ENCODE data around the gene EFEMP1. TPM values are rescaled to one million over a fixed set of nuclear protein-coding genes. Genes with fewer than 3 reads are reported as not detected.
A peak's percentile ranks its signal among the peaks of the same experiment; 100 is the strongest.

EFEMP1 gene
- total RNA-seq, 1 experiment from 2014 or later, result 9.4 TPM

DNA sequence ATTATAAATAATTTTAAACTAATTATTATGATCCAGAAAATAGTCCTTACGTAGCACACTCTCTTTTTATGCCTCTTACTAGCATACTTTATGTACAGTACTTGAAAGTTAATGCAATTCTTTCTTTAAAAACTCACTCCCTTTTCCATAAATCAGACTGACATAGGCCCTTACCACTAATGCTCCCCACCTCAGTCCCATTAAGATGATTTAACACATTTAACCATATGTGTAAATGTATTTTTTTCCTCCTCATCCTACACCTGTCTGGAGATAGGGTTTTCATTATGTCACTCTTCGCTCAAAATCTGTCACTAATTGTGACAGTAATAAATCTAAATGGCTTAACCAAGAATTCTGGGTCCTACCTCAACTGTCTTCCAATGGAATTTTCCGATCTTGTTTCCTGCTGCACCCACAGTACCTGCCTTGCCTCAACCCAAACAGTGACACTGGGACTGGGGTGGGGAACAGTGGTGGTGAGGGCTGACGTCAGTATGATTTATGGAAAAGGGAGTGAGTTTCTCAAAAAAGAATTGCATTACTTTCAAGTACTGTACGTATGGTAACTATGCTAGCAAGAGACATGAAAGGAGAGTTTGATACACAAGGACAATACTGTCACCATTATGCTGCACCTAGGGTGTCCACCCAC, 25.1 kb downstream of the EFEMP1 start:
- no peak overlapping the region for H3K4me3 ChIP-seq (ENCODE audit: insufficient read depth, low read depth, low read length)
- no peaks in the 10 kb centered on the region for H3K27me3 ChIP-seq (ENCODE audit: control insufficient read depth, insufficient read depth, low read length)
- DNase-seq, result no peak
- no peaks in the 10 kb centered on the region for H3K36me3 ChIP-seq (replicated peaks; ENCODE audit: control insufficient read depth, insufficient read depth, low read length)

DNA sequence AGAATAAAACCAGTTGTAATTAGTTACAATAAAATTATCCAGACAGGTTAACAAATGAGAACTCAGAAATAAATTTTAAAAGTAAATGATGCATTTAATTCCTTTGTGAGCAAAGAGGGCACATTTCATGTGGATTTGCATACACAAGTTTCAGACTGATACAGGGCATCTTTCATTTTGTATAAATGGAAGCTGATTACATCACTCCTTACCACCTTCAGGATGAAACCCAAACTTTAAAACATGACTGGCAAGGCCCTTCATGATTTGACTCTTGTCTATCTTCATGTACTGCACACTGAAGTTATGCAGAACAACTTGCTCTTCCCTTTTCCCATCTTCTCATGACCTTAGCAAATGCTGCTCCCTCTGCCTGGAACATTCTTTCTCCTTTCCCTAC, 26.9 kb downstream of the EFEMP1 start:
- Histone ChIP-seq H3K27me3 (ENCODE audit: control insufficient read depth, insufficient read depth, low read length) (no peaks in the 10 kb centered on the region), H3K36me3 (replicated peaks; ENCODE audit: control insufficient read depth, insufficient read depth, low read length) (no peaks in the 10 kb centered on the region)
- DNase-seq, result no peak

DNA sequence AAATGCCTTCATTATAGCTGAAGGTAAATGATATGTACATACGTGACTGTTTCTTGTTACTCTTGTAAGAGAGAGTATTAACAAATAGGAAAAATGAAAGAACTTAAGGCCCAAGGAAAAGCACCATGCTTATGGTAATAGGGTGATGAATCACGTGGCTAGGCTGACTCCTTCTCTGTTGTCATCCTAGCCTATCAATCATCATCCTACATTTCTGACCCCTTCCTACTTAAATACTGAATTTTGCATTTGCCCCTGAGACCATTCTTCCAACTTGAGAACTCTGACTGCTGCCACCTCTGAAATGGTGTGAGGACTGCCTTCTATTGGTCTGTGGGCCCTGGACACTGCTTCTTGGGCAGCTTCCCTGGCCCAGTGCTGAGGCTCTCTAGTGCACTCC, 28.9 kb downstream of the EFEMP1 start:
- H3K4me3 ChIP-seq (ENCODE audit: insufficient read depth, low read depth, low read length), result no peak overlapping the region
- H3K36me3 ChIP-seq (replicated peaks; ENCODE audit: control insufficient read depth, insufficient read depth, low read length), result no peaks in the 10 kb centered on the region
- no peak for DNase-seq
- no peaks in the 10 kb centered on the region for H3K27me3 ChIP-seq (ENCODE audit: control insufficient read depth, insufficient read depth, low read length)

More for the DNA sequence above, 26.9 kb downstream of the EFEMP1 start:
- H3K4me3 ChIP-seq (ENCODE audit: insufficient read depth, low read depth, low read length), result no peak overlapping the region

DNA sequence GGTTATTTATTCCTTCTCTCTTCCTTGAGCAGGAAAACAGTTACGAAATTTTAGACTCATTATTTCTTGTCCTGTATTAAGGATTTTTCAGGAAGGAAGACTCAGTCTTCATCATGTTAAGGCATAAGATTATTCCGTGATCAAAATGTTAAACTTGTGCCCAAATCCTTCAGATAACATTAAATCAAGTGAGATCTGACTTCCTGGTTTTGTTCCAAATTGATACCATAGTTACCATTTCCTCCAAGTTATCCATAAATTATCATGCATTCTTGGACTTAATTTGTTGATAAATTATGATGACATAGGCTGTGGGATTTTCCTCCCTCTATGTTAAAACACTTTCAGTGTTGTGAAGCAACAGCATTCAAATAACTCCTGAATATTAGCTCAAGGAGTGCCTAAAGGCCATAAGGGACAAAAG, 31.9 kb downstream of the EFEMP1 start:
- no peak for DNase-seq
- no peak overlapping the region for H3K4me3 ChIP-seq (ENCODE audit: insufficient read depth, low read depth, low read length)
- H3K36me3 ChIP-seq (replicated peaks; ENCODE audit: control insufficient read depth, insufficient read depth, low read length), result no peaks in the 10 kb centered on the region
- H3K27me3 ChIP-seq (ENCODE audit: control insufficient read depth, insufficient read depth, low read length), result no peaks in the 10 kb centered on the region

DNA sequence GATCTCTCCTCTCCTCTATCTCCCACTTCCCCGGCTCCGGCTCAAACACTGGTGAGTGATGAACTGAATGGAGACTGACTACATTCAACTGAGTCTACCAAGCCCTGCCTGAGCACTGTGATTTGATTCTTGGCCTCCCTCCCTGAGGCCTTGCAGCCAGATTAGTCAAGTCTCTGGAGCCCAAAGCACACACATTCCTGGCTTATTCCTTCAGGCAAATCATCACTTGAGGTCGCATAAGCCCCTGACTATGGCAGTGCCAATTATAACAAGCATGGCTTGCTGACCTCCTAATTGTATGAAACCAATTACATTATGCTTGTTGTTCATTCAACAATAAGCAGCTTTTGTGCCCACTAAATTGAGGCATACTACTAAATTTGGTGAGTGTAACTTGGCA, 34.6 kb downstream of the EFEMP1 start:
- Histone ChIP-seq H3K4me3 (ENCODE audit: insufficient read depth, low read depth, low read length) (no peak overlapping the region), H3K36me3 (replicated peaks; ENCODE audit: control insufficient read depth, insufficient read depth, low read length) (no peaks in the 10 kb centered on the region), H3K27me3 (ENCODE audit: control insufficient read depth, insufficient read depth, low read length) (no peaks in the 10 kb centered on the region)
- DNase-seq, result peak; percentile 4

DNA sequence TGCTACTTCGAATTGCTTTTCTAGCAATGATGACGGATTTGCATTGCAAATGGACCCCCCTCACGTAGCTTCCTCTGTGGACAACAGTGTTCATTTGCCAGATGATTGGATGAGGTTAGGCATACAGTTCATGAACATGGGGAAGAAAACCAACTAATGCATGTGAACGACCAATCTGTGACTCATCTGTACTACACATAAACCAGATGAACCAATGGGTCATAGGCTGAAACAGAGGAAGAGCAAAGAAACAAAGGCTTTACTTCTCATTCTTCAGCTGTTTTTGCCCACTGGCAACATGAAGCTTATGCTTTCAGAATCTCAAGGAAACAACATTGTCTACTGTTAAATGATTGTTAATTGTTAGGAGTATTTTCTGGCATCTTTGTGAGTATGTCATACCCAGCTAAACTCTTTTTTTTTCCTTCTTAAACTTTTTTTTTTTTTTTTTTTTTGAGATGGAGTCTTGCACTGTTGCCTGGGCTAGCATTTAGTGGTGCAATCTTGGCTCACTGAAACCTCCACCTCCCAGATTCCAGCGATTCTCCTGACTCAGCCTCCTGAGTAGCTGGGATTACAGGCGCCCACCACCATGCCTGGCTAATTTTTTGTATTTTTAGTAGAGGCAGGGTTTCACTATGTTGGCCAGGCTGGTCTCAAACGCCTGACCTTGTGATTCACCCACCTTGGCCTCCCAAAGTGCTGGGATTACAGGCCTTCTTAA, 35.5 kb downstream of the EFEMP1 start:
- no peak overlapping the region for H3K4me3 ChIP-seq (ENCODE audit: insufficient read depth, low read depth, low read length)
- DNase-seq, result no peak
- H3K27me3 ChIP-seq (ENCODE audit: control insufficient read depth, insufficient read depth, low read length), result no peaks in the 10 kb centered on the region
- H3K36me3 ChIP-seq (replicated peaks; ENCODE audit: control insufficient read depth, insufficient read depth, low read length), result no peaks in the 10 kb centered on the region

DNA sequence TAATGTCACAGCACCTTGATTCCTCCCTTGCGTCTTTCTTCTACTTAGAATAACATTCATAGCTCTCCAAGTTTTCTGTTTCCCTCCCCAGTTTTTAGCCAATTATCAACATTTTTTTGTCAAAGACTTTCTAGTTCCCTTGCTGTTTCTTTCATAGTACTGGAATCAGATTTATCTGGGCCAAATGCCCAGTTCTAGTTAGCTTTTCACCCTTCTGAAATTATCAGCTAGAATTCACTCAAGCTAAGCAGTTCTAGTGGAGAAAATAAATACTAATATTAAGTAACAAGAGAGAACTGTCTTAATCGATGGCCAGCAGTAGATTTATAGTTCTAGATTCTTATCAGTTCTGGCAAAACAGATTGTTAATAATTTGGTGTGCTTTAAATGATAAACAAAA, 36.2 kb downstream of the EFEMP1 start:
- H3K36me3 ChIP-seq (replicated peaks; ENCODE audit: control insufficient read depth, insufficient read depth, low read length), result no peaks in the 10 kb centered on the region
- no peak overlapping the region for H3K4me3 ChIP-seq (ENCODE audit: insufficient read depth, low read depth, low read length)
- no peaks in the 10 kb centered on the region for H3K27me3 ChIP-seq (ENCODE audit: control insufficient read depth, insufficient read depth, low read length)
- no peak for DNase-seq

DNA sequence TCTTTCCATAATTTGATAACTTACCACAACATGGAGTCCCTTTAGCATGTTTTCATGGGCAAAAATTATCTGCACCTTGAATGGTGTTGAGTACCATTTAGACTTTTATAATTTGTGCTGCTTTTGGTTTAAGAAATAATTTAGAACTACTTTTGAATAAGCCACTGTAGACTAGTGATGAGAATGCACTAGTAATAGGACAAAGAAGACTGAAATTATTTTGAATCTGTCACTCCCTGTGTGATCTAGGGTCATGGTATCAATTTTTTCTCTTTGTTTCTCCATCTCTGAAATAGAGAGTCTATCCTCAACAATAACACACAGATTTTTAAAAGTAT, 37.7 kb downstream of the EFEMP1 start:
- no peak overlapping the region for H3K4me3 ChIP-seq (ENCODE audit: insufficient read depth, low read depth, low read length)
- no peaks in the 10 kb centered on the region for H3K27me3 ChIP-seq (ENCODE audit: control insufficient read depth, insufficient read depth, low read length)
- H3K36me3 ChIP-seq (replicated peaks; ENCODE audit: control insufficient read depth, insufficient read depth, low read length), result no peaks in the 10 kb centered on the region
- no peak for DNase-seq

DNA sequence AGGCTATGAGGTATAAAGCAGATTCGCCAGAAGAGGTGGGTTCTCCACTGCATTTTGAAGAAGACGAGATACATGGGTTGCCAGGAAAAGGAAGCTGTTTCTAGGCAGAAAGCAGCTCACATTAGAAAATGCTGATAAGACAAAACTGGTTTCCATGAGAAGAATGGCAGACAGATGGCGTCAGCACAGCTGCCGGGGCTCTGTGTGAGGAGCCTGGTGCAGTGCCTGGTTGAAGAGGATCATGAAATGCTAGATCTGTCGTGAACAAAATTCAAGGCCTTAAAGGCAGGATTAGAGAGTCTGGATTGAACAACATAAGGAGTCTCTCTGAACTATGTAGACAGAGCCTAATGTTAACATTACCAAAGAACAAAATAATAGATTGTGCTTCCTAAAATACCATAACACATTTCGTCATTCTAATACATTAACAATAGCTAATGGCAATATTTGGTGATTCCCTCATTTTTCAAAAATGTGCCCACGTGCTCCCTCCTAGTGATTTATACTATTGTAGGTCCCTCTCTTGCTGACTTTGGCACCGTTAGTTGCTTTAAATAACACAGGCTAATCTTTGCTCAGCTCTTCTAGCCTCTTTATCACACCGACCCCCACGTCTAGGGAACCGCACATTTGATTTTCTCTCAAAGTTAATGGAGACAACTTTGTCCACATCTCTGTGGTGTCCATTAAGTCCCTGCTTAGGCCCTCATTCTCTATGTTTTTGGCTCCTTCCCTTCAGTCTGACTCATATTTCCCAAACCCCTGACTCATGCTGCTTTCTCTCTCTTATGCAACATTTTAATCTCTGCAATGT, 38.2 kb downstream of the EFEMP1 start:
- Histone ChIP-seq H3K36me3 (replicated peaks; ENCODE audit: control insufficient read depth, insufficient read depth, low read length) (no peaks in the 10 kb centered on the region), H3K27me3 (ENCODE audit: control insufficient read depth, insufficient read depth, low read length) (no peaks in the 10 kb centered on the region), H3K4me3 (ENCODE audit: insufficient read depth, low read depth, low read length) (no peak overlapping the region)
- no peak for DNase-seq

DNA sequence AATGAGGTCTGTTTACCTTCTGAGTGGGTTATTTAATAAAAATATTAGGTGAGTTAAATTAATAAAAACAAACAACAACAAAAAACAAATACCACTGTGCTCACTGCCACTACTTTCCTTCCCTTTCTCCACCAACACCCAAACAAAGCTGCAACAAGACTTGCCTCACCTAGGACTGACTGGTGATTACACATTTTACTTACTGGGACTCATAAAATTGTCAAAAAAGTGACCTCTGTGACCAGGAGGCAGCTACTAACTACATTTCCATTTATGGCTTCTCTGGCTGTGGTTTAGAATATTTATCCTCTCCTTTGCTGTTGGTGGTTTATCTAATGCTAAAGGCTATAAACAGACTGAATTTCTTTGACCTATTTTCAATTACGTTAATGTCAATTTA, 39.8 kb downstream of the EFEMP1 start:
- Histone ChIP-seq H3K27me3 (ENCODE audit: control insufficient read depth, insufficient read depth, low read length) (no peaks in the 10 kb centered on the region), H3K36me3 (replicated peaks; ENCODE audit: control insufficient read depth, insufficient read depth, low read length) (no peaks in the 10 kb centered on the region), H3K4me3 (ENCODE audit: insufficient read depth, low read depth, low read length) (no peak overlapping the region)
- no peak for DNase-seq

DNA sequence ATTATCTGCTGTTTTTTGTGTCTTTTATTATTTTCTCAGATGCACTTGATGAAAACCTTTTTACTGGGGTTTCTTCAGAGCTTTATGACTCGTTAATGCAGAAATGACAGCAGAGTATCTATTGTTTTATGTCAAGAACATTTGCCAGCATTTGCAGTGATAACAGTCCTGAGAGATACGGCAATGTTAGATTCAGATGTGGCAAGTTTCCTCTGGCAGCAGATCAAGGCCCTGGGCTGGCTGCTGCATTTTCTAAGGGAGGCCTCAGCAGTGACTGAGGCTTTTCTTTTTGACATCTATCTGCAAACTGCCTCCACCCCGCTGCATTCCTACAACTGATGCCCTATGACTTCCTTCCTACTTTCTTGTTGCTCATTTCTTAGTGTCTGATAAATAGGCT, 40.2 kb downstream of the EFEMP1 start:
- H3K4me3 ChIP-seq (ENCODE audit: insufficient read depth, low read depth, low read length), result no peak overlapping the region
- DNase-seq, result no peak
- H3K27me3 ChIP-seq (ENCODE audit: control insufficient read depth, insufficient read depth, low read length), result no peaks in the 10 kb centered on the region
- H3K36me3 ChIP-seq (replicated peaks; ENCODE audit: control insufficient read depth, insufficient read depth, low read length), result no peaks in the 10 kb centered on the region

DNA sequence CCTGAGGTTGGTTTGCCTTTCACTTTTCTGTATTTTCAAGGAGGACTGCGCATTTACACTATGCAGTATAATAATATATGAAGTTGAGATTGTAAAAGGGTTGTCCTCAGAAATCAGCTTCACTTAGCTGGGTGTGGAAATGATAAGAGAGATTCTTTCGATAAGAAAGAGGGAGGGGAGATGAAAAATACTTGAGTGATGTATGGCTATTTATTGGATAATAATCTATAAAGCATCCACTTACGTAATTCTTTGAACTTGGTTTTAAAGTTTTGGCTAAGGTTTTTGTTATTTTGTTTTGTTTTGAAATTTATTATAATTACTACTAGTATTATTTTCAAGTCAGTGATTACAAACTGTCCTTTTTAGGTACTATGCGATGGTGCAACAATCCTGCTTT, 40.6 kb downstream of the EFEMP1 start:
- no peak for DNase-seq
- Histone ChIP-seq H3K36me3 (replicated peaks; ENCODE audit: control insufficient read depth, insufficient read depth, low read length) (no peaks in the 10 kb centered on the region), H3K4me3 (ENCODE audit: insufficient read depth, low read depth, low read length) (no peak overlapping the region), H3K27me3 (ENCODE audit: control insufficient read depth, insufficient read depth, low read length) (no peaks in the 10 kb centered on the region)

DNA sequence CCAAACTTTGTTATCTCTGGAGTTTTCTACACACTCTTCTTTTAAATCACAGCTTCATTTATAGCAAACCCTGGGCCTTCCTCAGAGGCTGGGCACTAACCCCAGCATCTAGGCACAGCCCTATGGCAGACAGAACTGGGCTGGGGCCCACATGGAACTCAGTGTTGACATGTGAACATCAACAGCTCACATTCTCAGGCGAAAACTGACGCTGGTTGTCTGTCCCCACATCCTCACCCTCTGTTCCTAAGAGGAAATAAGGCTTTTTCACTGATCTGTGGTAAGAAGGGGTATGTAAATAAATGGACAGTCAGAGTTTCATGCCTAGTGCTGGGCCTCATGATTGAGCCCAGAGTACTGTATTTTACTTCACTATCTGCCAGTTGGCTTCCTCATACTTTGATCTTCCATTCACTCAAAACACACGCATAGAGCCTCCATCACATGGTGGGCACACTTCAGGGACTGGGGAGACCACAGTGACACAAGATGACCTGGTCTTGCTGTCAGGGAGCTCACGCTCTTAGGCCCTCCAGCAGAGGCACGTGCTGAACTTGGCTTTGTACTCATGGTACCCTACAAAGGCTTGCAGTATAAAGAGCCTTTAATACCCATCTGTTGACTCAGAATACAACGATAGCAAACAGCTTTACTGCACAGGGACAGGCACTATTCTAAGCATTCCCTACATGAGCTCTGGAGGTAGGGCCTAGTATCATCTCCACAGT, 43.0 kb downstream of the EFEMP1 start:
- DNase-seq, result no peak
- Histone ChIP-seq H3K36me3 (replicated peaks; ENCODE audit: control insufficient read depth, insufficient read depth, low read length) (no peaks in the 10 kb centered on the region), H3K27me3 (ENCODE audit: control insufficient read depth, insufficient read depth, low read length) (no peaks in the 10 kb centered on the region)

DNA sequence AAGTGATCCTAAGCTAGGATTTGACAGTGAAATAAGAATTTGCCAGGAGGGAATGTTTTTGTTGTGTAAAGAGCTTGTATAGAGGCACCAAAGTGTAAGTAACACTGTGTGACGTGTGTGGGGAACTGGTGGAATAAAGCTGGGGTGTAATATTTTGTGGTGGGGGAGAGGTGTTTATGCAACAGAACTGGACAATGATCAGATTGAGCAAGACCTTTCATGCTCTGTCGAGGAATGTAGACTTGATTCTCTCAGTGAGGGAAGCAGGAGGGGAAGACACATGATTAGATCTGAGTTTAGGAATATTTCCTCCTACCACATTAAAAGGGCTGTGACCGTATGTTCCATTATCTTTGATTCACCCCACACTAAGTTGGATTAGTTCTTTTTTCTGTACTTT, 43.6 kb downstream of the EFEMP1 start:
- DNase-seq, result no peak
- Histone ChIP-seq H3K27me3 (ENCODE audit: control insufficient read depth, insufficient read depth, low read length) (no peaks in the 10 kb centered on the region), H3K36me3 (replicated peaks; ENCODE audit: control insufficient read depth, insufficient read depth, low read length) (no peaks in the 10 kb centered on the region), H3K4me3 (ENCODE audit: insufficient read depth, low read depth, low read length) (no peak overlapping the region)

More for the DNA sequence above, 43.0 kb downstream of the EFEMP1 start:
- no peak overlapping the region for H3K4me3 ChIP-seq (ENCODE audit: insufficient read depth, low read depth, low read length)
